OCI-M2 (cell line): ENCODE data around the gene SERGEF.
"Not testable (repeated sequence)": the region's sequence is repeated elsewhere in the genome, so short reads cannot be mapped to it uniquely, and the experiment has no call there.

ENCODE experiments used
- DNase-seq: peaks from one replicate; lab custom pipeline; 2025; ENCODE audit not compliant: unreplicated experiment; lab: John Stamatoyannopoulos, UW

The SERGEF gene

DNA sequence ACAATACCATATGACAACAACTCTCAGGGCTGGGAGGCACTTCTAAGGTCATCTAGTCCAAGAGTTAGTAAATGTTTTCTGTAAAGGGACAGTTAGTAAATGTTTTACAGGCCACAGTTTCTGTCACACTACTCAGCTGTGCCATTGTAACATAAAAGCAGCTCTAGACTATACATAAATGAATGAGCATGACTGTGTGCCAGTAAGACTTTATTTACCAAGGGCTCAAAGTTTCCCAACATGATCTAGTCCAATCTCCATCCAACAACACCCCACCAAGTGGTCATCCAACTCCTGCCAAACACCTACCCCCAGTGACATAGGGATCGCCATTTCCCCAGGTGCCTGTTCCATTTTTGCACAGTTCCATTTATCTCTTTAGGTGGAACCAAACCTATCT is 12.1 kb downstream of the SERGEF start:
- no peak for DNase-seq

DNA sequence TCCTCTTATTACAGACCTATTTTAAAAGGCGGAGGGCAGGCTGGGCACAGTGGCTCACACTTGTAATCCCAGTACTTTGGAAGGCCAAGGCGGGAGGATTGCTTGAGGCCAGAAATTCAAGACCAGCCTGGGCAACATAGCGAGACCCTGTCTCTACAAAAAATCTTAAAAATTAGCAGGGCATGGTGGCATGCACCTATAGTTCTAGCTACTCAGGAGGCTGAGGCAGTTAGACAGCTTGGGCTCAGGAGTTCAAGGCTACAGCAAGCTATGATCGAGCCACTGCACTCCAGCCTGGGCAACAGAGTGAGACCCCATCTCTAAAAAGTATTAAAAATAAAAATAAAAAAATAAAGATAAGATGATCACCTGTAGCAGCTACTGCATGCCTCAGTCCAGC is 12.7 kb downstream of the SERGEF start:
- not testable (repeated sequence) for DNase-seq

- no peak for DNase-seq
These were observed 19.9 kb downstream of the SERGEF start for GRCh38 chr11:17992916-17993315.

- no peak for DNase-seq
These were observed 20.9 kb downstream of the SERGEF start for GRCh38 chr11:17991783-17992433.

GRCh38 chr11:17989306-17989705 is 23.5 kb downstream of the SERGEF start:
- DNase-seq, result no peak

- DNase-seq, result no peak
These were observed 24.4 kb downstream of the SERGEF start for GRCh38 chr11:17988465-17988864.

- no peak for DNase-seq
These were observed 25.0 kb downstream of the SERGEF start for GRCh38 chr11:17987826-17988225.

- DNase-seq, result no peak
These were observed 26.1 kb downstream of the SERGEF start for GRCh38 chr11:17986711-17987220.

DNA sequence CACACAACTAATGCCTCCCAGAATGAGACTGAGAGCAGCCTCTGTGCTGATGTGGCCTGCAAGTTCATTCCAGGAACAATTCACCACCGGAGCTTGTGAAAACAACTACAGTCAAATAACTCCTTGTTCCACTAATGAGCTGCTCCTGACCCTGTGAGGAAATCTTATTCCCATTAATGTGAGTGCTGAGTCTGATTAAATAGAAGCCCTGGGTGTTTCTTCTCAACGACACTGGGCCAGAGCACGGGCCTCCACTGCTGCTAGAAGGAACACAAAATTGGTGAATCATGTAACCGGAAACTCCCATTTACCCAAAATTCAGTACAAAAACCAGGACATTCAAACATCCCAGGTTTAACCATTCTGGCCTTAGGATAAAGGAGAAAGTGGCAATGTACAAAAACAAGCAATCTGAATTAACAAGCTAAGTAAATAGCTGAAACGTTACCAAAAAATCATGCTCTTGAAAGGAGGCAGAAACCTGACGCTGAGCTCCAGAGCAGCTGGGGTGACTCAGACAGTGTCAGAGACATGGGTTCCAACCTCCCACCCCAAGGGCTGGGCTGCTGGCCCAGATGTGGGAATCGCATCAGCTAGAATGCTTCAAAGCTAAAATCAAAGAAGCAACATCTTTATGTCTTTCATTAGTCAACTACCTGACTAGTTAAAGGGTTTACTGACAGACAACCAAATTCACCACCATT is 26.7 kb downstream of the SERGEF start:
- DNase-seq, result no peak

GRCh38 chr11:17985517-17985916 is 27.3 kb downstream of the SERGEF start:
- DNase-seq, result no peak

DNA sequence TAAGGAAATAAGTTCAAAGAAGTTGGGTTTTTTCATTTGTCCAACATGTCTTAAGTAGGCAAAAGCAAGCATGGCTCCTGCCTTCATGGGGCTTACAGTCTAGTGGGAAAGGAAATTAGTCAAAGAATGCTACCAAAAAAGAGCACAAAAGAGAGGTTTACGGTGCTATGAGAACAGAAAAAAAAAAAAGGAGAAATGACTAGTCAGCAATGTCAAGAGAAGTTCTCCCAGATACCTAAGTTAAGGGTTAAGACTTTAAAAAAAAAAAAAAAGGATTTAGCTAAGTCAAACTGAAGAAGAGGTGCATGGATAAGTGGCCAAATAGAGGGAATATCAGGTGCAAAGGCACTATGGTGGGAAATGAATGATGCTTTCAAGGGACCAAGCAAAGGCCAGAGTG is 29.3 kb downstream of the SERGEF start:
- no peak for DNase-seq

DNA sequence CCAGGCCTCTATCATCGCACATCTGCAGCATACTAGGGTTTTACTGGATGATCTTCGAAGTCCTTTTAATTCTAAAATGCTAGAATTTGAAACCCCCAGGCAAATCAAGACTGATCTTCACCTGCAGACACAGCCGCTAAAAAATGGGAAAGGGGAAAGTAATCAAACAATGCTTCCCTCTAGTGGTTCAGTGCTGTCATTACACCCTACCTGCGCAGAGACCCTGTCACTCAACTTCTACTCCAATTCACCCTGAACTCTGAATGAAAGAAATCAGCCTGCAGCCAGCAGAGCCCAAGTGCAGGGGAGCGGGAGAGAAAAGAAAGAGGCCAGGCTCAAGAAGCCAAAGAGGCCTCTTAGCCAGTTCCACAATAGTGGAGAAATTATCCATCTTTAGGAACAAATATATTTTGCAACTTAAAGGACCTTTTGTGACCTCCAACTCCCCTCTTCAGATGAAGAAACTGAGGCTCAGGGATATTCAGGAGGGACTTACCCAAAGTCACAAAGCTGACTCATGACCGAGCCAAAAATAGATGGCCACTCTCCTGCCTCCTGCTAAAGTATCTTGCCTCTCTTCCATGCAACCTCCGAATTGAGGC is 33.0 kb downstream of the SERGEF start:
- DNase-seq, result no peak

DNA sequence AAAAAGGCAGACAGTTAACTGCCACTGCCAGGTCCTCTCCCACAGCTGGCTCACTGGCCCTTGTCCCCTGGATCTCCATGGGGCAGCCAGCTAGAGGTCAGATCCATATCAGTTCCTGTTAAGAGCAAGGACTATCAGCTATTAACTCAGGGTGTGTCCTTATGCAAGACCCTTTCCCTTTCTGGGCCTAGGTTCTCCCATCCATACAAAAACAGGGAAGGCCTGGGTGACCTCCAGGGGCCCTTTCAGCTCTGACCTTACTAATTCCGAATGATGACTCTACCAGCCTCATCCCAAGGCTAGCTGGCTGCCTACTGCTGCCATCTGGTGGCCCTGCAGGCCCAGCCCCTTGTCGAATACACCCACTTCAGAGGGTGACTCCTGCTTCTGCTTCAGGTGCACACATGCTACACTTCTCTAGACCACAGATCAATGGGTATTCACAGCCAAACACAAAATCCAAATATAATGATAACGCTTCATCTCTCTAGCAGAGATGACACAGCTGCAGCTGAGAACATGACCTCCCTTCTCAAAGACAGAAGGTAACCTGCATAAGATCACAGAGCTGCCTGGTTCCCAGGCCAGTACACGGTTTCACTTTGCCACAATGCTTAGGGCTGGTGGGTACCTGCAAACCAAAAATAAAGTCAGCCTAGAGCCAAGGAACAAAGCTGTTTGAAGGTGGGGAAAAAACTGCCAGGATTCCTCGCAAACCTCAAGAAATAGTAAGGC is 34.1 kb downstream of the SERGEF start:
- no peak for DNase-seq

DNA sequence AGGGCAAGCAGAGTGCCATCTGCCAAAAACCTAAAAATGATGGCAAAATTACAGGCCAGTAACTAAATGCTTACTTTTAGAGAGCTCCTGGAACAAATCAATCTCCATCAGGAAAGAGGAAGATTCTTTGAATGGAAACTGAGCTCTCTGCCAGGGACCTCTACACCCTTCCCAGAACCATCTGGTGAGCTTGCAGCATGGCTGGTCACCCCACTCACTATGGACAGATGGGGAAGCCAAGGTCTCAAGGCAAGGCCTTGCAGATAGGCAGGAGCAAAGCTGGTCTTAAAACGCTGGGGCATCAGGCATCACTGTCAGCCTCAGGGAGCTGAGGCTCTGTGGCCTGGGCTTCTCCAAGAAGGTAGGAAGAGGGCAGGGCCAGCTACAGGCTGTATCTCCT is 36.2 kb downstream of the SERGEF start:
- no peak for DNase-seq

- DNase-seq, result no peak
These were observed 38.6 kb downstream of the SERGEF start for GRCh38 chr11:17974246-17974645.

DNA sequence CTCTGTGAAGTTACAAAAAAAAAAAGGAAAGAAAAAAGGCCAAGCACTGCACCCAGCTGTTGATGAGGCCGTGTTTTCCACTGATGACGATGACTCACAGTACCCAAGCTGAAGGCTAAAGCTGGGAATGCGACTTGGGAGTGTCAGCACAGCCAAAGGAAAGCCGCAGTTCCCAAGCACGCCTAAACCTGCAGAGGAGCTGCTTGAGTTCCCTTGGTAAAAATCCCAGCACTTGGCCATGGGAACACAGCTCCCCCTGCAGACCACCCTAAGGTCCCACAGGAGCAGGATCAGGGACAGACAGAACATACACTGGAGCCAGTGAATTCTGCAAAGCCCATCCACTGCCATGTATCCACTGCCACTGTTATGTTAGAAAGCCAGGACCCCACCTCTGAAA is 39.9 kb downstream of the SERGEF start:
- no peak for DNase-seq

DNA sequence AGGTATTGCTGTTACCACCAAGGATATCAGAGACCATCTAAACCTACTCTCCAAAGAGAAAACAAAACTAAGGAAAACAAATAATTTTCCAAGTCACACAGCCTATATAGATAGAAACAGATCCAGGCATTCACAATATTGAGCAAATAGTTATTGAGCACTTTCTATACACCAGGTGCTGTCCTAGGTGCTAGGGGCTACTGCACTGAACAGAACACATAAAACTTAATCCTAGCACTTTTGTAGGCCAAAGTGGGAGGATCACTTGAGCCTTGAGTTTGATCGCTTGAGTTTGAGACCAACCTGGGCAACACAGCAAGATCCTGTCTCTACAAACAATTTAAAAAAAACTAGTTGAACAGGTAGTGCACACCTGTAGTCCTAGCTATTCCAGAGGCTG is 44.6 kb downstream of the SERGEF start:
- no peak for DNase-seq

- DNase-seq, result no peak
These were observed 45.2 kb downstream of the SERGEF start for GRCh38 chr11:17967661-17968060.

GRCh38 chr11:17960091-17960490 is 52.8 kb downstream of the SERGEF start:
- no peak for DNase-seq

GRCh38 chr11:17958446-17958845 is 54.4 kb downstream of the SERGEF start:
- DNase-seq, result no peak

- no peak for DNase-seq
These were observed 58.2 kb downstream of the SERGEF start for GRCh38 chr11:17954395-17955252.
